Naive thymus-derived CD4-positive, alpha-beta T cell (primary cell): ENCODE measurements around the gene RARRES1. TPM values are rescaled to one million over a fixed set of nuclear protein-coding genes. Genes with fewer than 3 reads are reported as not detected.

ENCODE experiments used
- ATAC-seq: fragments of 150-1000 bp; cut with Tn5 transposase; 2 replicates; pipeline ENCODE4 v1.10.0; 2021; ENCODE audit warnings: mild to moderate bottlenecking, moderate library complexity
- CTCF ChIA-PET: fragments of 350-600 bp; sonication (Branson Sonifier 250); formaldehyde crosslinking; loops from one replicate; lab custom pipeline; 2021; ENCODE audit warnings: antibody characterized with exemption; lab: Charles Lee
- POLR2A ChIA-PET: fragments of 350-600 bp; sonication (Branson Sonifier 250); formaldehyde crosslinking; loops from one replicate; lab custom pipeline; 2021; ENCODE audit warnings: antibody characterized with exemption, inconsistent platforms; lab: Charles Lee
- DNase-seq, 9 donors: peaks; one replicate each; pipeline versions ENCODE4 v3.0.0 to v3.0.0-alpha.2; 2020 to 2022; ENCODE audit warnings: mixed read lengths in 1 of 9
- H3K27ac ChIP-seq: one replicate; pipeline ENCODE4 v1.7.0; 2013; ENCODE audit warnings: mild to moderate bottlenecking, low read depth, low read length, moderate library complexity
- H3K27me3 ChIP-seq, 2 donors: one replicate each; pipeline ENCODE4 v1.7.0; 2013; ENCODE audit warnings: low read length in 2 of 2, mild to moderate bottlenecking in 2 of 2, moderate library complexity in 2 of 2; ENCODE audit not compliant: control insufficient read depth in 2 of 2, insufficient read depth in 2 of 2
- H3K36me3 ChIP-seq, 3 experiments: 1 replicate in 2 of 3; 2 replicates in 1 of 3; pipeline ENCODE4 v1.7.0; 2013; ENCODE audit warnings: low read length in 3 of 3, mild to moderate bottlenecking in 3 of 3, moderate library complexity in 1 of 3; ENCODE audit not compliant: insufficient read depth in 3 of 3, control insufficient read depth in 2 of 3
- H3K4me1 ChIP-seq, 2 donors: one replicate each; pipeline ENCODE4 v1.7.0; 2013; ENCODE audit warnings: low read length in 2 of 2, mild to moderate bottlenecking in 2 of 2, moderate library complexity in 1 of 2; ENCODE audit not compliant: control insufficient read depth in 2 of 2, insufficient read depth in 2 of 2
- H3K4me3 ChIP-seq: 2 replicates; pipeline ENCODE4 v1.7.0; 2013; ENCODE audit warnings: mild to moderate bottlenecking, low read length
- H3K9me3 ChIP-seq, 3 experiments: 1 replicate in 2 of 3; 2 replicates in 1 of 3; pipeline ENCODE4 v1.7.0; 2013; ENCODE audit warnings: low read length in 3 of 3; ENCODE audit not compliant: control insufficient read depth in 2 of 3
- H3K27ac Mint-ChIP-seq, 9 donors: one replicate each; pipeline ENCODE4 v1.8.0; 2020 to 2022; ENCODE audit warnings: mixed read lengths in 9 of 9, mild to moderate bottlenecking in 8 of 9, moderate library complexity in 5 of 9, inconsistent platforms in 2 of 9
- H3K27me3 Mint-ChIP-seq, 5 donors: one replicate each; pipeline ENCODE4 v1.8.0; 2021 to 2022; ENCODE audit warnings: mixed read lengths in 5 of 5, mild to moderate bottlenecking in 1 of 5
- H3K36me3 Mint-ChIP-seq, 5 donors: one replicate each; pipeline ENCODE4 v1.8.0; 2020 to 2022; ENCODE audit warnings: mixed read lengths in 5 of 5, mild to moderate bottlenecking in 3 of 5, inconsistent platforms in 1 of 5
- H3K4me1 Mint-ChIP-seq, 7 donors: one replicate each; pipeline ENCODE4 v1.8.0; 2020 to 2022; ENCODE audit warnings: mixed read lengths in 7 of 7, mild to moderate bottlenecking in 3 of 7, inconsistent platforms in 1 of 7
- H3K4me3 Mint-ChIP-seq, 10 donors: one replicate each; pipeline ENCODE4 v1.8.0; 2020 to 2022; ENCODE audit warnings: mild to moderate bottlenecking in 10 of 10, mixed read lengths in 10 of 10, moderate library complexity in 6 of 10, inconsistent platforms in 2 of 10
- H3K9me3 Mint-ChIP-seq, 11 donors: one replicate each; pipeline ENCODE4 v1.8.0; 2020 to 2022; ENCODE audit warnings: mixed read lengths in 11 of 11, mild to moderate bottlenecking in 4 of 11, inconsistent platforms in 1 of 11, moderate library complexity in 1 of 11
- intact Hi-C, 2 donors: fragments of 100-400 bp; cut with micrococcal nuclease; formaldehyde crosslinking; loops; one replicate each; pipeline ENCODE4 v1.15.1; 2023
- polyA plus RNA-seq, 2 donors: library from polyadenylated mRNA; unstranded; fragments of 300-500 nt; fragmentation: Illumina TruSeq; gene quantifications; one replicate each; pipeline ENCODE4 v1.2.3, GENCODE V29; 2021
- total RNA-seq, 6 experiments: library from RNA in 5 of 6; stranded (reverse) in 5 of 6; gene quantifications; 1 replicate in 5 of 6; 2 replicates in 1 of 6; pipeline ENCODE4 v1.2.3 and lab custom pipeline; 2021 to 2026

RARRES1 gene, protein sequence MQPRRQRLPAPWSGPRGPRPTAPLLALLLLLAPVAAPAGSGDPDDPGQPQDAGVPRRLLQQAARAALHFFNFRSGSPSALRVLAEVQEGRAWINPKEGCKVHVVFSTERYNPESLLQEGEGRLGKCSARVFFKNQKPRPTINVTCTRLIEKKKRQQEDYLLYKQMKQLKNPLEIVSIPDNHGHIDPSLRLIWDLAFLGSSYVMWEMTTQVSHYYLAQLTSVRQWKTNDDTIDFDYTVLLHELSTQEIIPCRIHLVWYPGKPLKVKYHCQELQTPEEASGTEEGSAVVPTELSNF
- total RNA-seq (not detected), polyA plus RNA-seq (not detected), total RNA-seq (lab: John Stamatoyannopoulos, UW) (not detected)

DNA sequence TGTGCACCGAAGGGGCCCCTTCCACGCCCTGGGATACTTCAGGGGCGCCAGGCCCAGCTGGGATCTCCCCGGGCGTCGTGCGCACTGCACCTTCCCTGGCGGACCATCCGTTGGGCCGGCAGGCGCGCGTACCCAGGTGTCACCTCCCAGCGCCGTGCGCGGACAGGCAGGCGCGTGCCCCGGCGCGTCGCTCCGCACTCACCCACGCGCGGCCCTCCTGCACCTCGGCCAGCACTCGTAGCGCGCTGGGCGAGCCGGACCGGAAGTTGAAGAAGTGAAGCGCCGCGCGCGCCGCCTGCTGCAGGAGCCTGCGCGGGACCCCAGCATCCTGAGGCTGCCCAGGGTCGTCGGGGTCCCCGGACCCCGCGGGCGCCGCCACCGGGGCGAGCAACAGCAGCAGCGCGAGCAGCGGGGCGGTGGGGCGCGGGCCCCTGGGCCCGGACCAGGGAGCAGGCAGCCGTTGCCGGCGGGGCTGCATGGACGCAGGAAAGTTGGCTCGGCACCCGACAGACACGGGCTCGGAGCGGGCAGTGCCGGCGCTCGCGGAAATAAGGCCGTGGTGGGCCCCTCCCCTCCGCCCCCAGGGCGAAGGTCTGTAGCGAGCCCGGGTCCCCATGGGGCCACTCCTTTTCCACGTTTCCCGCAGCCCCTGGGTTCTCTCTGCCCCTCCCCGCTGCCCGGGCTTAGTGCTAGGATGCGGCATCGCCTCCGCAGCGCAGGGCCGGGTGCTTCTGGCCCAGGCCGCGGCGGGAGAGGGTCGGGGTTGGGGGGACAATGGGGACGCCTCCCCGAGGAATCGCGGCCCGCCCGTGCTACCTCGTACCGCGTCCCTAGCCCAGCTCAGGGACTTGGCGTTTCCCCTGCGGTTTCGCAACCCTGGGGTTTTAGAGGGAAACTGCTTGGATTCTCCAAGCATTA lies at the start of gene RARRES1:
RARRES1 (minus strand) TSS at position 520 of the 918 bp plus-strand sequence; CDS start at position 478, 42 bp downstream.
- Mint-ChIP-seq H3K27me3 (peaks cover 0 to 4% (median 0%) of the 10 kb centered on the region in 5 donors), H3K9me3 (peaks cover 0 to 14% (median 3%) of the 10 kb centered on the region in 11 donors), H3K36me3 (peaks cover 0 to 15% (median 2%) of the 10 kb centered on the region in 5 donors), H3K4me3 (peak within 1 kb of the TSS; percentile 36 to 82 (median 65)), H3K27ac (no peak within 1 kb of the TSS), H3K4me1 (peaks cover 0 to 24% (median 18%) of the 10 kb centered on the region in 7 donors)
- Histone ChIP-seq H3K36me3 (no peaks in the 10 kb centered on the region), H3K27me3 (no peaks in the 10 kb centered on the region), H3K27ac (no peak within 1 kb of the TSS), H3K4me3 (peak within 1 kb of the TSS; percentile 30), H3K9me3 (peaks cover 0 to 4% (median 0%) of the 10 kb centered on the region in 3 experiments), H3K4me1 (peaks cover 0 to 4% of the 10 kb centered on the region in 2 donors)
- DNase-seq (peak in 5 of 9 donors; percentile 17 to 61 (median 23)), ATAC-seq (peak; percentile 73)
- POLR2A ChIA-PET = no interaction called here
- CTCF ChIA-PET = interaction anchor here (0.8 kb wide), 1 partner anchor 15 kb away, joined by 3 read pairs; no protein-coding TSS in a partner anchor
- intact Hi-C loops = no loop called here

DNA sequence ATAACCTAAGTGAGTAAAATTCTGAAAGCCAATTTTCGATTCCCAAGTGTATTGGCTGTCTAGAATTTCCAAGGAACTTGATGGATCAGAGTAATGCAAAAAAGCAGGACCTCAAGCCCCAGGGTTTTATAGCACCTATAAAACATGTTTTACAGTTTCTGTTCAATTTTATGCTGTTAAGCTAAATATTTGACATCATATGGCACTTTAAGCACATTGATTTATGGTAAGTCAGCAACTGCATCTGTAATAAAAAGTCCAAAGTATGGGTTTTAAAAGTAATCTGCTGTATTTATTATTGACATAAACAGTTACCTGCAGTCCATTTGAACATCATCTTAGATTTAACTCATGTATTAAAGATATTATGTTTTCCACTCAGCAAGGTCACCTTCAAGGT lies 49.6 kb upstream of the RARRES1 start:
- no peaks in the 10 kb centered on the region for H3K27me3 Mint-ChIP-seq
- no peaks in the 10 kb centered on the region for H3K9me3 Mint-ChIP-seq
- no peaks in the 10 kb centered on the region for H3K36me3 ChIP-seq
- intact Hi-C loops = no loop called here
- no peak overlapping the region for H3K4me3 Mint-ChIP-seq
- H3K27me3 ChIP-seq = no peaks in the 10 kb centered on the region
- no peak overlapping the region for H3K27ac Mint-ChIP-seq
- no peak overlapping the region for H3K4me3 ChIP-seq
- ChIA-PET POLR2A (no interaction called here), CTCF (no interaction called here)
- no peaks in the 10 kb centered on the region for H3K9me3 ChIP-seq
- peaks cover 0 to 4% (median 0%) of the 10 kb centered on the region in 5 donors for H3K36me3 Mint-ChIP-seq
- no peaks in the 10 kb centered on the region for H3K4me1 ChIP-seq
- H3K27ac ChIP-seq = no peak overlapping the region
- no peaks in the 10 kb centered on the region for H3K4me1 Mint-ChIP-seq
- ATAC-seq (no peak), DNase-seq (no peak)

DNA sequence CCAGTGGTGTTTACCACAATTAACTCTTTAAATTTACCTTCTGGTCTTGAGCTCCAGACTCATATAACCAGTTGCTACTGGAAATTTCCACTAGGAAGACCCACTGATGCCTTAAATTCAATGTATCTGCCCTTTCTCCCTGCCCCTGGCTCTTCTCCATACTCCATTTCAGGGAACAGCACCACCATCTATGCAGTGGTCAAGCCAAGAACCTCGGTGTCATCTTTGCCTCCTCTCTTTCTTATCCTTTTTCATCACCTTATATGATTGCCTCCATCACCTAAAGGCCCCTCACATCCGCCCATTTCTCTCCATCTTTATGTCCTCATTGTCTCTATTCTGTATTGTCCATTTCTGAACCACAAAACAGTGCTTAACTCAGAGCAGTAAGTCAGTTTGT lies 48.9 kb upstream of the RARRES1 start:
- Histone ChIP-seq H3K36me3 (no peaks in the 10 kb centered on the region), H3K27ac (no peak overlapping the region), H3K4me1 (no peaks in the 10 kb centered on the region), H3K27me3 (no peaks in the 10 kb centered on the region), H3K9me3 (no peaks in the 10 kb centered on the region), H3K4me3 (no peak overlapping the region)
- no peaks in the 10 kb centered on the region for H3K9me3 Mint-ChIP-seq
- ATAC-seq (no peak), DNase-seq (no peak)
- H3K27me3 Mint-ChIP-seq = no peaks in the 10 kb centered on the region
- peaks cover 0 to 4% (median 0%) of the 10 kb centered on the region in 5 donors for H3K36me3 Mint-ChIP-seq
- H3K4me3 Mint-ChIP-seq = no peak overlapping the region
- CTCF ChIA-PET = no interaction called here
- H3K27ac Mint-ChIP-seq = no peak overlapping the region
- intact Hi-C loops = no loop called here
- POLR2A ChIA-PET = no interaction called here
- H3K4me1 Mint-ChIP-seq = no peaks in the 10 kb centered on the region

DNA sequence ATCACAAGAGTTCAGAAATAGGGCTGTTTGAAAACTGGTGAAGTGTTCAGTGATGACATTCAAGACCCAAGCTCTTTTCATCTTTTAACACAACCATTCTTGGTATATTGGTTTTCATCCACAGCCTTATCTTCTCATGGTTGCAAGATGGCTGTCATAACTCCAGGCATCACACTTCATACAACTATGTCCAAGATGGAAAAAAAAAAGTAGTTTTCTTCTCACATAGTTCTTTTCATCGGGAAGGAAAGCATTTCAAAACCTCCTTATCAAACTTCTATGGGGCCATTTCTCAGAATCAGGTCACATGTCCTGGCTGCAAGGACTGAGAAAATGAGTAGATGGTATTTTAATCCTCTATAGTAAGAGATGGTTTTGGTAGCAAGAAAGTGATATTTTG lies 48.5 kb upstream of the RARRES1 start:
- H3K4me3 Mint-ChIP-seq = no peak overlapping the region
- no peak for DNase-seq
- no peaks in the 10 kb centered on the region for H3K4me1 ChIP-seq
- ATAC-seq = no peak
- no peak overlapping the region for H3K4me3 ChIP-seq
- H3K27ac Mint-ChIP-seq = no peak overlapping the region
- H3K36me3 Mint-ChIP-seq = peaks cover 0 to 4% (median 0%) of the 10 kb centered on the region in 5 donors
- intact Hi-C loops = no loop called here
- H3K27me3 Mint-ChIP-seq = no peaks in the 10 kb centered on the region
- H3K27me3 ChIP-seq = no peaks in the 10 kb centered on the region
- H3K27ac ChIP-seq = no peak overlapping the region
- no peaks in the 10 kb centered on the region for H3K9me3 ChIP-seq
- CTCF ChIA-PET = no interaction called here
- POLR2A ChIA-PET = no interaction called here
- H3K9me3 Mint-ChIP-seq = no peaks in the 10 kb centered on the region
- H3K4me1 Mint-ChIP-seq = no peaks in the 10 kb centered on the region
- H3K36me3 ChIP-seq = no peaks in the 10 kb centered on the region

DNA sequence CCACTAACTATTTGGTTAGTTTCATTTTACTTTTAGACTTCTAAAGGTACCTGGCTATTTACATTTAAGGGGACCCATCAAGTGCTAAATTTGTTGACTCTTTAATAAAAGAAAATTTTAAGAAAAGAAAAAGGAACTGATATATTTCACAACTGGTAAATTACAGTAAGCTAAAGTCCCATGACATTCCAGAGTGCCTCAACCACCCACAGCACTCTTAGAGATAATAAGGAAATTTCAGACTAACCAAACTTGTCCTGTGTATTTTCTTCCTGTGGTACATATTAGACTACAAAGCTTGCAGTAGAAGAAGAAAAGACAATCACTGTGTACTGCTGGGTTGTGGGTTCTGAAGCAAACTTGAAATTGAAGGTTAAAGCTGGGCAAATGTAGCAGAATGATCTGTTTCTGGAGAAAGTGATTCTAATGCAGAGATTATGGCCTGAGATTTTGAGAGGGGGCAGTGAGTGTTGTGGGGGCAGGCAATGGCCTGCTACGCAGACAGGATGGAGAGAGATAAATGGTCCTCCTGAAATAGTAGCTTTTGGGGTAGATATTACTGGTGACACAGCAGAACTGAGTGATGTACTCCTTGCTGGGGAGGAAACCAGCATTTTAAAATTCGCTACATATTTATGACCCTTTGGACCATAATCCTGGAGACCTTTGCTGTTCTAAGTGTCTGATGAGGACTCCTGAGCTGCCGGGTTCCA lies 45.1 kb upstream of the RARRES1 start:
- DNase-seq = no peak
- H3K27me3 ChIP-seq = no peaks in the 10 kb centered on the region
- peaks cover 0 to 5% (median 0%) of the 10 kb centered on the region in 7 donors for H3K4me1 Mint-ChIP-seq
- H3K27me3 Mint-ChIP-seq = no peaks in the 10 kb centered on the region
- H3K27ac ChIP-seq = no peak overlapping the region
- no peaks in the 10 kb centered on the region for H3K36me3 ChIP-seq
- intact Hi-C loops = no loop called here
- H3K4me1 ChIP-seq = no peaks in the 10 kb centered on the region
- H3K4me3 Mint-ChIP-seq = no peak overlapping the region
- ATAC-seq = no peak
- H3K36me3 Mint-ChIP-seq = peaks cover 0 to 6% (median 0%) of the 10 kb centered on the region in 5 donors
- H3K27ac Mint-ChIP-seq = no peak overlapping the region
- POLR2A ChIA-PET = no interaction called here
- CTCF ChIA-PET = no interaction called here
- H3K9me3 Mint-ChIP-seq = no peaks in the 10 kb centered on the region
- H3K4me3 ChIP-seq = no peak overlapping the region
- no peaks in the 10 kb centered on the region for H3K9me3 ChIP-seq

DNA sequence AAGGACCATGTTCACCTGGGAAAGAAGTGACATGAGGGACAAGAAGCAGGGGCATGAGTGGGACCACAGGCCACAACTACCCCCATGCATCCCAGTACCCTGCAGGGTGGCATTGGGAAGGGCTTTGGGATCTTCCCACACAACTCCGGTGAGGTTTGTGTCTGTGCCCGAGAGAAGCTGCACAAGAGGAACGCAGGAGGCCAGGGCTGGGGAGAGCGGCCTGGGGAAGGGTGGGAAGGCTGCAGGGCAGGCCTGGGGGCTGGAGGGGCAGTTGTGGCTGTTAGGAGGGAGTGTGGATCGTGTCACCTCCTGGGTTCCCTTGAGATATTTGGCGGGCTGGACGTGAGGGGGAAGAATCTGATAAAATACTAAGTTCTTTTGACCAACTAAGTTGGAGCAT lies 44.3 kb upstream of the RARRES1 start:
- no peaks in the 10 kb centered on the region for H3K27me3 ChIP-seq
- peaks cover 0 to 5% (median 0%) of the 10 kb centered on the region in 7 donors for H3K4me1 Mint-ChIP-seq
- no peak for ATAC-seq
- no peaks in the 10 kb centered on the region for H3K36me3 ChIP-seq
- H3K9me3 ChIP-seq = no peaks in the 10 kb centered on the region
- peaks cover 0 to 5% (median 0%) of the 10 kb centered on the region in 5 donors for H3K36me3 Mint-ChIP-seq
- intact Hi-C loops = no loop called here
- no peak for DNase-seq
- ChIA-PET CTCF (no interaction called here), POLR2A (no interaction called here)
- H3K4me3 ChIP-seq = no peak overlapping the region
- no peaks in the 10 kb centered on the region for H3K27me3 Mint-ChIP-seq
- H3K4me3 Mint-ChIP-seq = no peak overlapping the region
- no peak overlapping the region for H3K27ac ChIP-seq
- no peak overlapping the region for H3K27ac Mint-ChIP-seq
- H3K9me3 Mint-ChIP-seq = no peaks in the 10 kb centered on the region
- H3K4me1 ChIP-seq = no peaks in the 10 kb centered on the region
